GM18507 (cell line): ENCODE data around the gene C10orf90.

Experiments used
- DNase-seq: peaks from one replicate; pipeline ENCODE4 v3.0.0; 2011; ENCODE audit warnings: low read depth; ENCODE audit not compliant: insufficient read length; ENCODE audit errors: extremely low spot score
- FAIRE-seq: peaks from 2 replicates; lab custom pipeline; 2011; peaks lifted over from hg19 to GRCh38; lab: Jason Lieb, UNC

The C10orf90 gene, protein sequence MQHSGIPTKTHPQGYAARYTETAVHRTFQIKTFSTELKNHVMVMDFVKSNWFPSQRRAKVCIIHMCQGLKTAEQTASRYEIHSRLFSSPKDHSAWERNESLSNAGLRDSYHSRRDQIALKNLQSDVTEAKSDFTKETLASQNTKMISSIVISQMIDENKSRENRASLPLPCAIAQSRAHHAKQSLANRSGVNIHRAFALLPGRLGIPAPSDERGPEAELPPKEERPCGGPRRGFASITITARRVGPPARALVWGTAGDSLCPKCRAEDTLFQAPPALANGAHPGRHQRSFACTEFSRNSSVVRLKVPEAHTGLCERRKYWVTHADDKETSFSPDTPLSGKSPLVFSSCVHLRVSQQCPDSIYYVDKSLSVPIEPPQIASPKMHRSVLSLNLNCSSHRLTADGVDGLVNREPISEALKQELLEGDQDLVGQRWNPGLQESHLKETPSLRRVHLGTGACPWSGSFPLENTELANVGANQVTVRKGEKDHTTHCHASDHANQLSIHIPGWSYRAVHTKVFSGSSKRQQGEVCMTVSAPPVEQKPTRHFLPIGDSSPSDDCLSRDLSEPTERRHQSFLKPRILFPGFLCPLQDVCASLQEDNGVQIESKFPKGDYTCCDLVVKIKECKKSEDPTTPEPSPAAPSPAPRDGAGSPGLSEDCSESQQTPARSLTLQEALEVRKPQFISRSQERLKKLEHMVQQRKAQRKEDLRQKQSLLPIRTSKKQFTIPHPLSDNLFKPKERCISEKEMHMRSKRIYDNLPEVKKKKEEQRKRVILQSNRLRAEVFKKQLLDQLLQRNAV

DNA sequence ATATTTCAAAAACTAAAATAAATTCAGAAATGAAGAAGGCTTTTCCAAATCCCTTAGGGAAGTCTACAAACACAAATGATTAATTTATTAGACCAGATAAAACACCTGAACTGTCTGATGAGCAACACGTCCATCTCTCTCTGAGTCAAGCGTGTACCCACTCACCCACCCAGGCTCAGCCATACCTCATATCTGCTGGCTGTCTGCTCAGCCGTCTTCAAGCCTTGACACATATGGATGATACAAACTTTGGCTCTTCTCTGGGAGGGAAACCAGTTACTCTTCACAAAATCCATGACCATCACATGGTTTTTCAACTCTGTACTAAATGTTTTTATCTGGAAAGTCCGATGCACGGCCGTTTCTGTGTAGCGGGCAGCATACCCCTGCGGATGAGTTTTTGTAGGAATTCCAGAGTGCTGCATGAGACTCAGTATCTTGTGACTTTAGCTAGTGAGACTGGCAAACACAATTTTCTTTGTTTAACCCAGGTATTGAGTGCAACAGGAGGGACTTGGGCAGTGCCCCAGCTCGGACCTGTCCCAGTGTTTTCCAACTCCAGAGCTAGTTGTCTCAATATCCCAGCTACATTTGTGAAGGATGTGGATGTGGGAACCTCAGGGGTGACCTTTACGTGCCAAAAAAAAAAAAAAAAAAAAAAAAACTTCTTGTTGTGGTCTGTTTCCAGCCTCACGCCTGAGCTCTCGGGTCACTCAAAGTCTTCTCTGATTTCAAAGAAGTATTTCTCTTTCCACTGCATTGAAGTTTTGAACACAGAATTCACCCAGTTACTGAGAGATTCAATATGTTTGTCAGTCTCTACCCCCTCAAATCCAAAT lies at the start of gene C10orf90:
TSS of gene C10orf90 (minus strand) at position 638 of the 839 bp plus-strand sequence. CDS start at position 425, 213 bp downstream.
- FAIRE-seq (no peak), DNase-seq (no peak)

DNA sequence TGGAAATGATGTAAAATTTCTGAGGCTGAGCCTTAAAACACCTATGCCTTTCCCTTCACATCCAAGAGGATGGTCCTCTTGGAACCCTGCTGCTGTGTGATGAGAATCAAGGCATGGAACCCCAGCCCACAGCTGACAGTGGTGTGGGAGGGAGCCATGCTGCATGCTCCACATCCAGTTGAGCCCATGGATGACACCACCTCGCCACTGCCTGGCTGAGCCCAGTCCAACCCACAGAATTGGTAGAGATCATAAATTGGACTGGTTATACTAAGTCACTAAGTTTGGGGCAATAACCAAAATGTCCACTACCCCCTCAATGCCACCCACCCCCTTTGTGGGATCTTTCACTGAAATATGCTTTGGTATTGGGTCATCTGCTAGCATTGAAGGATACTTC lies 45.9 kb upstream of the C10orf90 start:
- FAIRE-seq, result no peak
- DNase-seq, result no peak

DNA sequence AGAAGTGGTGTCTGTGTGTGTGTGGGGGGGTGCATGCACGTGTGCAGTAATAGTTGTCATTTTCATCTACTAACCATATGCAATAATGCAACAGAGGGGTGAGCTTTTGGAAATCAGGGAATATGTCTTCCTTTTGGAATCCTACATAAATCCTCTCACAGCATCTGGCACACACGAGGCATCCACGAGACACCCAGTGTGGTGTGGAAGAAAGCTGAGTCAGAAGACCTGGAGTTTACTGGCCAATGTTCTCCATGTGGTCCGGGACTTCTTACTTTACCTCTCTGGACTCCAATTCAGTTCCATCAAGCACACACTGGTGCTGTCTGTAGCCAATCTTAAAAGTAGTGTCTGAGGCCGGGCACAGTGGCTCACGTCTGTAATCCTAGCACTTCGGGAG lies 43.1 kb upstream of the C10orf90 start:
- DNase-seq (no peak), FAIRE-seq (no peak)

DNA sequence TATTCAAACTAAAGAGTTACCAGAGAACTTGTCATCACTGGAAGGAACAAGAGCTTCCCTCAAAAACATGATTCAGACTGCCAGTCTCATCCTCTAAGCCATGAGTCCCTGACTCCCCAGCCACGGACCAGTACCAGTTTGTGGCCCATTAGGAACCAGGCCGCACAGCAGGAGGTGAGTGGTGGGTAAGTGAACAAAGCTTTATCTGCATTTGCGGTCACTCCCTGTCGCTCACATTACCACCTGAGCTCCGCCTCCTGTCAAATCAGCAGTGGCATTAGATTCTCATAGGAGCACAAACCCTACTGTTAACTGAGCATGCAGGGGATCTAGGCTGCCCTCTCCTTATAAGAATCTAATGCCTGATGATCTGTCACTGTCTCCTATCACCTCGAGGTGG lies 42.2 kb upstream of the C10orf90 start:
- DNase-seq, result no peak
- FAIRE-seq, result no peak

DNA sequence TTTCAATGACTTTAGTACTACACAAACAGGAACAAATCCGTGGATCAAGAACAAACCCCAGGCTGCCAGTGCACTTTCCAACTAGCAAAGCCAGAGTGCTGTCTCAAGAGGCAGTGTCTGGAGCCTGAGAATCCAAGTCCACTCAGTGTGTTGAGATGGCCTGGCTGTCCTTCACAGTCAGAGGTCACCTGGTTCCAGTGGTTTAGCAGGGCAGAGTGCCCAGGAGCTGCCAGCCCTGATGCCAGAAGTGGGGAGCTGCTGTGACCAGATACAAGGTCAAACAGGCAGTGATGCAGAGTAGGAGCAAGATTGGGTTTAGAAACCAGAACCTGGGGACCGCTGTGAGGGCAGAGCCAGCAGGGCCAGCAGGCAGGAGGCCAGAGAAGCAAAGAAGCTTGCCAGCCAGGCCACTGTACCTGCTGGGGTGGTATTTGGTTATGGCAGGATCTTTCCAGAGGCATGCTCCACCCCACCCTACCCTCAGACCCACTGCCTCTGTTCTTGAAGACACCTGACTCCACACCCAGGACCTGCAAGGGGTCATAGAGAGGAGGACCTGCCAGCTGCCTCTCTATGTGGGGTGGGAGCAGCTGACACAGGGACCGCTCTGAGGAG lies 35.6 kb upstream of the C10orf90 start:
- DNase-seq, result no peak
- FAIRE-seq, result no peak

DNA sequence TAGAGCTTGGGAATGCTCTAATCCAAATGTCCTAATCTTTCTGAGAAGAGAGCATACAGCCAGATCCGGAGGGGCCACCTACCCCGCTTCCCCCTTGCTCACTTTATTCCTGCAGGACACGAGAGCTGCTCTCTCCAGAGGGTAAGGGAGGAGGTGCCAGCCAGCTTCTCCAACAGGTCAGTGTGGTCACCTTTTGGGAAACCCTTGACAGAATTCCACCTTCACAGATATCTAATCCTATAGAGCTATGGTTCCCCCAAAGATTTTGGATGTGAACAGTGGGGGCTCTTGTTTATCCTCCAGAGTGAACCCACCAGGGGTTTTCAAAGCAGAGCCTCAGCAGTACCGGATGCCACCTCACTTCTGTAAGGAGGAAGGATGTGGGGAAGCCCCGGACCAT lies 34.6 kb upstream of the C10orf90 start:
- DNase-seq (no peak), FAIRE-seq (no peak)

DNA sequence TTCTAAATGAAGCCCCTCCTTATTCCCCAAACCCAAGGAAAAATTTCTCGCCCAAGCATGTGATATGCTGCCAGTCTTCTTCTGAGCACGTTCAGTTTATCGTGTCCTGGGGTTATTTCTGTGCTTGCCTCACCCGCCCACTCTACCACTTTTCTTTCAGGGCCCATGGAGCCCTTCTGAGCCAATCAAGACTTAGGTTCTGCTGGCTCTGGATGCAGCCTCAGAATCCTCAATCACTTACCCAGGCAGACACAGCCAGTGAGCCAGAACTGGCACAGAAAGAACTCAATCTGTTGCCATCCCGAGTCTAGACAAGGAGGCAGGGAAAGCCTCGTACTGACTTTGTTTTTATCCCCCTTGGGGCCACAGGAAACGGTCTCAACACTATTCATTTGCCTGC lies 34.2 kb upstream of the C10orf90 start:
- no peak for DNase-seq
- FAIRE-seq, result no peak

DNA sequence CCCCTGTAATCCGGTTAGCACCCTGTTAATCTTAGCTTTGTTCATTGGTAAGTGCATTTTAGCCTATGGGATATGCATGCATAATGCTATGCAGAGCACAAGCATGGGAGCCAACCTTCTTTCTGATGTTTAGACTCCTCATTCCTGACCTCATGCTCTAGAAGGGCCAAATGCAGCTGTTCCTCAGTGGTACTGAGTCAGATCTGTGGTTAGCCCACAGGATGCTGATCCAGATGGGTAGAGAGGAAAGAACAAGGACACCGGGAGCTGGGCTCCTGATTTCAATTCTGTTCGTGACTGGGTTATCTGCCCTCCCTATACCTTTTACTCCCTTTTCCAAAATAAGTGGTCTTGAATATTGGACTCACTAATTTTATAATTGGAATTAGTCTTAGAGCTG lies 31.7 kb upstream of the C10orf90 start:
- DNase-seq (no peak), FAIRE-seq (no peak)

DNA sequence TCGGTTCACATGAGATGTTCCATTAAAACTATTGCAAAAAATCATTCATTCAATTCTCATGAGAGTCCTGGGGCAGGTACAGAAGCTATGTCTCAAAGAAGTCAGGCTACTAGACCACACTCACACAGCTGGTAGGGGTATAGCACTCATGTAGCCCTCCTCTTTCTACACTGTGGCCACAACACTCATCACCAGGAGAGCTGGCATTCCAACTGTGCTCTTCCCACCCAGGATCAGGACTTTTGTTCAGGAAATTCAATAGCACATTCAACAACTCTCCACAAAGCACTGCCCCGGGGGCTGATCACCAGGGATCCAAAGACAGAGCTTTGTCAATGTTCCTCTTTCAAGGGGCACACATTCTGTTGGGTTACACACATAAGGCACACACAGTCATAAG lies 31.0 kb upstream of the C10orf90 start:
- FAIRE-seq, result no peak
- no peak for DNase-seq

DNA sequence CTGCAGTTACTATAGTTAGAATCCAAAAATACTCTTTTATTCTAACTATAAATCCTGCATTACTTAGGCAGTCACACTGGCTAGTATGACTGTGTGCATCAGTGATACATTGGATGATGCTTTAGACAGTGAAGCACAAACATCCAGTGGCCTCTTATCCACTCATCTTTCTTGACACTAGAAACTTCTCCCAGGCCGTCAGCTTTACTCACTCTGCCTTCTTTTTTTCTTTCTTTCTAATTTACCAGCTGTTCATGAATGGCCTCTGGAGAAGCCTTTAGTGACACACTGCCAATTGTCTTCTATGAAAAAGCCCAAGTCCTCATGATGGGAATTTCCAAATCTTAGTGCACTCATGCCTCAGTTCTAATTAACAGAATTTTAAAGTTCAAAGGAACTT lies 26.2 kb upstream of the C10orf90 start:
- DNase-seq, result no peak
- FAIRE-seq, result no peak

DNA sequence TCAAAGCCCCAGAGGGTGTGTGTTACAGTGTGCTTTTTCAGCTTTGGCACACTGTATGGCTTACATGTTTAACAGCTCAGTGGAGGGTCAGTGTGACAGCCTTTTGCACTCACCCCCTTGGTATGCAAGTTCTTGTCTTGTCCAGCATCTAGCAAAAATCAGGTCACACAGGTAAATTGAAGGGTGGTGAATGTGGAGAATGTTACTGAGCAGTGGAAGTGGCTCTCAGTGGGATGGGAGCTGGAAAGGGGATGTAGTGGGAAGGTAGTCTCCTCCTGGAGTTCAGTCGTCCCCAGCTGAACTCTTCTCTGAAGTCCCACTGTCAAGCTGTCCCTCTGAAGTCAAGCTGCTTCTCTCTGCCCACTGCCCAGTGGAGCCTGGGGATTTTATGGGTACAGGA lies 21.0 kb upstream of the C10orf90 start:
- FAIRE-seq, result no peak
- no peak for DNase-seq

DNA sequence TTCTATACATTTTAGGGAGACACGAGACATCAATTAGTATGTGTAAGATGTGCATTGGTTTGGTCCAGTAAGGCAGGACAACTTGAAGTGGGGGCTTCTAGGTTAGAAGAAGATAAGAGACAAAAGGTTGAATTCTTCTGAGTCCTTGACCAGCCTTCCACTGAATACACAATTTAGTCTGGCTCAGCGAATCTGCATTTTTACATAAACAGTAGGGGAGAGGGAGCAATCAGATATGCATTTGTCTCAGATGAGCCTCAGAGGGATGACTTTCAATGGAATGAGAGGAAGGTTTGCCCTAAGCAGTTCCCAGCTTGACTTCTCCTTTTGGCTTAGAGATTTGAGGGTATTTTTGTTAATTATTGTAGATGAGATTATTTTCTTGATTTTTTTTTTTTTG lies 20.0 kb upstream of the C10orf90 start:
- no peak for FAIRE-seq
- DNase-seq, result no peak

DNA sequence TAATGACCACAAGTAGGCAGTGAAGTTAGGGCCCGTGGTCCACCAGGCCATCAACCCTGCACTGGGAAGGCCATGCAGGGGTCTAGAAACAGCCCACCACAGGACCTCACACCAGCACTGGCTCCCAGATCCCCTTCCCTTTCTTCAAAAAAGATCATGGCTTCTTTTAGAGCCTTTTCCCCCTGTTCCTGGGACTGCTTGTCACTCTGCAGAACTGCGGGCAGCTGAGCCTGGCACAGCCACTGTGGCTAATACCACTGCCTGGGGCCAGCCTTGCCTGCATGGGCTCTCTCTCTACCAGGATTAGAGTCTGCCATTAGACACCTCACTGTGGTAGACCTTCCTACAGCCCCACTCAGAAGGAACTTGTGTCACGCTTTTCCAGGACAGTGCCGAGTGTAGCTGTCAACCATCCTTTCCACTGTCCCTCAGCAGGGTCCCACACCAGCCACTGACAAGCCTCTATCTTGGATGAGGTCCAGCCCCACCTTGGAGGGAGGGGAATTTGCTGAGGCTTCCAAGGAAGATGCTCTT lies 19.0 kb upstream of the C10orf90 start:
- FAIRE-seq, result no peak

DNA sequence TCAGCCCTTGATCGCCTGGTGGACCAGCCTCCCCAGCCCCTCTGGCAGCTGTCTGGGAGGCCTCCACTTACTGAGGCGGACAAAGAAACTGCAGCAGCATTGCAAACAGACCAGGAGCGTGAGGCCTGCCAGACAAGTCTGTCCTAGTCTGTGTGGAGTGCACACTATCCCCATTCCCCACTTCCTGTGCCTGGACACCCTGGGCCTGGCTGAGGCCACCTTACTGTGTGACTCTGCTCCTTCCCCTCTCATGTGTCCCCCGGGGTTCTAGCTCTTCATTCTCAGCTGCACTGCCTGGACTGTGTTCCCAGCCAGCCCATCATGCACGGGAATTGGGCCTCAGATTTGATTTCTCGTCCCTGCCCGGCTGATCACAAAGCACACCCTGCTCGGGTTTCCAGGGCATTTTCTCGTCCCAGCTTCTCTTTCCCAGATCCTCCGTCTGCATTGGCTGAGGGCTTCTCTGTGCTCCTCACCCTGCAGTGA lies 16.7 kb upstream of the C10orf90 start:
- DNase-seq, result no peak
- no peak for FAIRE-seq

More for the DNA sequence above, 19.0 kb upstream of the C10orf90 start:
- DNase-seq, result no peak

DNA sequence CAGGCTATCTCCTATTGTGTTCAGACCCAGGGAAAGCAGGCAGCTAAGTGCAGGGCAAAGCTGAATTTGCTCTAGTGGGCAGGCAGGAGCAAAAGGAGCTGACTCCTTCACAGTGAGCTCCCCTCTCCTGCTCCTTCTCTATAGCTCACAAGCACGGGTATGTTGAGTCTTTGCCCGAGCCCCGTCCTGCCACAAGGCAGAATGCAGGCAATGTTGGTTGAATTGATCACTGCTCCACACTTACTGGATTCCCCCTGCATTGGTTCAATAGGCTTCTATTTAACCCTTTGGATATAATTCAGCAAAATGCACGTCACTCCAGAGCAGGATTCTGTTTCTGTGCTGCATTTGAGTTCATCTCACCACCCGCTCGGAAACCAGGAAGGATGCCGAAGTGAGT lies 16.2 kb upstream of the C10orf90 start:
- DNase-seq (no peak), FAIRE-seq (no peak)

DNA sequence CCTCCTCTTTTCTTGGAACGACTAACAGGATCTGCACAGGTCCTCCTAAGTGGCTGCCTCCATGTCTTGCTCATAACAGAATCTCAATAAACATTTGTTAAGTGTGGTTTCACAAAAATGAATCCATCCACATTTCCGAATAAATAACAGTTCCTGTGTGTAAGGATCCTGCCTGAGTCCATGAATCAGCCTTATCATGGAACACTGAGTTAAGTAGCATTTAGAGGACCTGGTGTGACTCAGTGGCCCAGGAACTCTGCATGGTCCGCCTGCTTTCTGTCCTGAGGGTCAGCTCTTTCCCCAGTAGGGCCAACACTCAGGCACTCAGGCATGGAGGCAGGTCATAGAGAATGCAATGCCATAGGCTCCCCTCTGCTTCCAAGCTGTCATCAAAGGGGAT lies 15.8 kb upstream of the C10orf90 start:
- no peak for DNase-seq
- FAIRE-seq, result no peak

DNA sequence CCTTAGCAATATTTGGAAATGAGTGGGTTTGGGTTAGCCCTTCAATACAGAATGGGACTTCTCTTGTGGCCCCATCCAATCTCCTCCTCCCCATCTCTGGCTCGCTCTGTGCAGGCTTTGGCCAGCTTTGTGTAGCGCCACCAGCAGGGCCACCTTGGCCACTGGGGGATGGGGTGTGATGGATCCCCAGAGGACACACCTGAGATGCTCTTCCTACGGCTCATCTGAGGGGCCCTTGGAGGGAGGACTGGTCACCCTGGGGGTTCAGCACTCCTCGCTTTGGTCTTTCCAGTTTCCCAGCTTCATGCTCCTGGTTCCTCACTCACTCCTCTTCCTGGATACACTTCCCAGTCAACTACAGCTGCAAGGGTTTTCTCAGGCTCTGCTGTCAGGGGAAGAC lies 15.3 kb upstream of the C10orf90 start:
- DNase-seq, result no peak
- no peak for FAIRE-seq

DNA sequence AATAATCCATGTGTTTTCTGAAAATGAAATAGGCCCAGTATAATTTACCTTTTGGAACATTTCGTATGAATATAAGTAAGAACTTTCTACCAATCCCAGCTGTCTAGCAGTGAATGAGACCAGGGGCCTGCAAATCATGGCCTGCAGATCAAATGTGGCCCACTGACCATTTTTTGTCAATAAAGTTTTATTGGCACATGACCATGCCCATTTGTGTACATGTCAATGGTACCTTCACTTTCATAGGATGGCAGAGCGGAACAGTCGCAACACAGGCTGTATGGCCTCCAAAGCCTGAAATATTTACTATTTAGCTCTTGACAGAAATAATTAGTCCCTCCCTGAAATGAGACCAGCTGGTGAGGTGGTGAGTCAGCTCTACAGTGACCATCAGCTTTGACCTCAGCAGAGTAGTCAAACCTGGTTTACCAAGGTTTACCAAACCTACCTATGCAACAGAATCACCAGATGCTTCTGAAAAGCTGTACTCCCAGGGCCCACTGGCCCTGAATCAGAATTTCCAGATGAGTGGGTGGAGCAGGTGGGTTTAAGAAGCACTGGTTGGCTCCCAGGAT lies 13.8 kb upstream of the C10orf90 start:
- no peak for DNase-seq
- no peak for FAIRE-seq

DNA sequence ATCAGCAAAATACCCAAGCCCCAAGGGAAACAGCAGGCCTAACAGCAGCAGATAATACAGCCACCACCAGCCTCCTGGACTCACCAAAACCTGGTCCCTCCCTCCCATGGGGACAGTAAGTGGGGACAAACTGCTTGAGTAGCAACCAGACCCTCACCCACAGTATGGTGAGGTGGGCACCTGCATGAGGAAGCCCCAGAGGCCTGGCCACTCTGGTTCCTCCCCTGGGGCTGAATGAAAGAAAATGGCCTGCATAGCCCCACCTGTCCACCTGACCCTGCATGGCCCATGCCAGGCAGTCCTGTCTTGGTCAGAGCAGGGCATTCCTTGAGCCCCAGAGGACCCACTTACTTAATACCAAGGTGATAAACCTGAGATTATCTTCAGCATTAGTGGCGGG lies 13.0 kb upstream of the C10orf90 start:
- FAIRE-seq (no peak), DNase-seq (no peak)
